GM21619 (cell line): Measurements from ENCODE around the gene PRKRA.
"Not testable (repeated sequence)": the region's sequence is repeated elsewhere in the genome, so short reads cannot be mapped to it uniquely, and the experiment has no call there.

Experiments used
- ATAC-seq: cut with Tn5 transposase; IDR thresholded peaks from one replicate; pipeline ENCODE4 v1.9.1; 2021; ENCODE audit not compliant: unreplicated experiment

PRKRA gene

DNA sequence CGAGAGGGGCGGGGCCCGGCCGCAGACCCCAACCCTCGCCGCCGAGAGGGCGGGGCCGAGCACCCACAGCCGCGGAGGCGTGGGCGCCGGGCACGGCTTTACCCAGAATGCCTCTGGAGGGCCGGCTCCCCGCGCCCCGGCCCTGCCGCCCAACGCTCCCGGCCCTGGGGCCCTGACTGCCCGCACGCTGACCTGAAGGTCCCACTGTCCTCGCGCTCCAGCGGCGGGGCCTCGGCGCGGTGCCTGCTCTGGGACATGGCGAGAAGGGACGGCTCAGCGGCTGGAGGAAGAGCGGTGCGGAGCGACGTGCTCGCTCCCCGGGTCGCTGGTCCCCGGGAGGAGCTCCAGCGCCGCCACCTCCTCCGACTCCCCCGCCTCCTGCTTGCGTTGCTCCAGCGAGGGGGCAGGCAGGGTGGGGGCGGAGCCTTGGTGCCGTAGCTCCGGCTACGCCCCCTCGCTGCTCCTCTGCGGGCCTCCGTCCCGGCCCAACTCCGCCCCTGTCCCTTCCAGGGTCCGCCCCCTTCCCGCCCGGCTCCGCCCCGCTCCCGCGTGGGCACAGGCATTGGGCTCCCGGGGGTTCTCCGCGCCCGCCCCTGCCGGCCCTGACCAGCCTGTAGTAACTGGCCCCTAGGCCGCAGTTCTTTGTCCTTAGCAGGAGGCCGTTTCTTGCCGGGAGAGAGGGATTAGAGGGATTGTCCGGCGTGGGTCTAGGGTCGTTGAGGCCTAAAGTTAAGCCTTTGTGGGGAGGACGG is at the start of gene PRKRA, which contains the start of gene PJVK:
TSS of gene PRKRA (minus strand) at position 402 of the 752 bp plus-strand sequence. CDS start at position 257, 145 bp downstream.
TSS of gene PJVK (plus strand) at position 605 of the 752 bp plus-strand sequence. CDS start 2,032 bp downstream, outside the sequence.
- peak; percentile 79 for ATAC-seq

DNA sequence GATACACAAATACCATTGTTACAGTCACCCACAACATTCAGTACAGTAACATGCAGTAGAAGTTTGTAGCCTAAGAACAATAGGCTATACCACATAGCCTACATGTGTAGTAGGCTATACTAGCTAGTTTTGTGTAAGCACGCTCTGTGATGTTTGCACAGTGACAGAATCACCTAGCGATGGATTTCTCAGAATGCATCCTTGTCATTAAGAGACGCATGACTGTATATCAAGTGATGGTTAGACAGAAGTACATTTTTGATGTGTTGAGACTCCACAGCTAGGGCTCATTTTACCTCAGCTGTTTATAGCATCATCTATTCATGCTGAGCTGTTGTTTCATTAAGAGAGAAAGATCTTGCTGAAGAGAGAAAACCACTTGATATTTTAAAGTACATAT is 48.7 kb upstream of the PRKRA start:
- no peak for ATAC-seq

DNA sequence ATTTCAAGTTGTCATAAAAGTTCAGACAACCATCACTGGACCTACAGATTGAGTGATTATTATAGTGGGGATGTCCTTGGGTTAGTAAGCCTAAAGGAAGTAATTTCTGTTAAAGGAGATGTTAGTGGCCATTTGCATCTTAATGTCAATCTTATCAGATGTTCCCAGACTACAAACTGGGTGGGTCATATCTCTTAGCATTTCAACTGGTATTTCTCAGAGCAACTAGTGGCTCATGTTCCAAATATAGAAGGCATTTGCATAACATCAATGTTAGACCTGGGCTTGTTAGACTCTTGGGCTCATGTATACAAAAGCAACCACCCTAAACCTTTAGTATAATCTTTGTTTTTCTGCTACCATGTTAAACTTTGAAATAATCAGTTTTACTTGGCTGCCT is 47.2 kb upstream of the PRKRA start:
- ATAC-seq, result peak; percentile 47

DNA sequence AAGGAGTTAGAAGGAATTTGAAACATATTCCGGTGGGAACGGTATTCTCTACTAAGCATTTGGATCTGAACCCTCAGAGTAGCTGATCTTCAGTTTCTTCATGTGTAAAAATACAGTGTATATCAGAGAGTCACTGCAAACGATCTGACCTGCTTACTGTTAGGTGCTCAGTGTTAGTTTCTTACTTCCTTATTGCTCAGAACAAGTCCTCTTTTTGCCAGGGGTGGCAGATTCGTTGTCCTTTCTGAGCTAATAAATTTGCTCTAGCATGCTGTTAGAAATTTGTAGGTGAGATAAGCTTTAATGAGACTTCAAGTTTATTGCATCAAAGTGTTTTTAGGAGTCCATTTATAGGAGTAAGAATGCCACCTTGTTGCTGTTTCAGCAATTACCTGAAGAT is 45.1 kb upstream of the PRKRA start:
- ATAC-seq, result no peak

DNA sequence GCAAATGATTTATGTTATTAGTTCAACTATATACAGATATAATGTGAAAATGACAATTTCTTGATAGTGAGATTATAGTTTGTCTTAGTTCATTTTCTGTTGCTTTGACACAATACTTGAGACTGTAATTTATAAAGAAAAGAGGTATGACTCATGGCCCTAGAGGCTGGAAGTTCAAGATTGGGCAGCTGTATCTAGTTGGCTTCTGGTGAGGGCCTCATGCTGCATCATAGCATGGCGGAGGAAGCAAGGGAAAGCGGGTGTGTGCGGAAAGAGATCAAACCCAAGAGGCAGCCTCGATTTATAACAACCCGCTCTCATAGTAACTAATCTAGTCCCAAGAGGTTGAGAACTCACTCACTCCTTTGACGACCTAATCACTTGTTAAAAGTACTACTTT is 40.6 kb upstream of the PRKRA start:
- ATAC-seq, result no peak

DNA sequence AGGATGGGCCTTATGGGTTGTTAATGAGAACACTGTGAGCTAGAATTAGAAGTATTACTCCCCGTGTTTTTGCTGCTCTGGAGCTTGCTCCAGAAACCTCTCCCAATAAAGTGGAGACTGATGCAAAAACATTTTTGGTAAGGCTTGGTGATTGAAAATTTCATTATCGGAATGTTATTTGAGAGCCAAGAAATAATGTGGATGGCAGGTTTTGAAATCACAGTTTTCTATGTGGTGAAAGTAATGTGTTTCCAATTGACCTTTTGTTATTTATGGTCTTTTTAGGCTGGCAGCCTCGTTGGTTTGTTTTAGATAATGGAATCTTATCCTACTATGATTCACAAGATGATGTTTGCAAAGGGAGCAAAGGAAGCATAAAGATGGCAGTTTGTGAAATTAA is 34.4 kb upstream of the PRKRA start:
- no peak for ATAC-seq

DNA sequence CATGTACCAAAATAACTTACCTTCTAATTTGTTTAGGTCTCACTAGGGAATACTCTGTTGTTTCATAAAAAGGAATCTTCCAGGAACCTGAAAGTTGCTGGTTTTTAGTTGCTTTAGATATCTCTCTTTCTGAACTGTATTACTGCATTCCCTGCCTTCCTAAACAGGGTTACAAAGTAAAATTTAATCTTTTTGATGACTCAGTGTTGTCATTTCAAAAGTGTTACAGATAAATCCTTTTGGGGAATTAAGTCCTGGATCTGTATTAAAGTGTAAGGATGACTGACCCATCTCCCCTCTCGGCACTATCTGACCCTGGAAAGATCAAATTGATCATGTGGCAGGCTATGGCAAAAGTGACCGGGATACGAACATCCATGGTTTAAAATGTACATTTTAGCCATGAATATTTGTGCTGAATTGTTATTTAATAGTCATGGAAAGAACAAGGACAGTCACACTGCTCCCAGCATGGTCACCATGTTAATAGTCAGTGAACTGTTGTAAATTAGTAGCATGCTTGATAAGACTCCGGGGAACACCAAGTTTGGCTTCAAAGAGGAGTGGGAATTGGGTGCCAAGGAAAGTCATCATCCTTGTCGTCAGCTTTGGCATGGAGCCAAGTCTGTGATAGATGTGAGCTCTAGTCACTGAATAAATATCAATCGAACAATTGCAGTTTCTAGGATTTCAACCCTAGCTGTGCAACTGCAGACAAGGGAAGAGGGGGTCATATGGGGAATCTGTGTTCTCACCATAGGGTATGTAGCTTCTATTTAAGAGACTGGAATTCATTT is 33.5 kb upstream of the PRKRA start:
- ATAC-seq, result no peak

DNA sequence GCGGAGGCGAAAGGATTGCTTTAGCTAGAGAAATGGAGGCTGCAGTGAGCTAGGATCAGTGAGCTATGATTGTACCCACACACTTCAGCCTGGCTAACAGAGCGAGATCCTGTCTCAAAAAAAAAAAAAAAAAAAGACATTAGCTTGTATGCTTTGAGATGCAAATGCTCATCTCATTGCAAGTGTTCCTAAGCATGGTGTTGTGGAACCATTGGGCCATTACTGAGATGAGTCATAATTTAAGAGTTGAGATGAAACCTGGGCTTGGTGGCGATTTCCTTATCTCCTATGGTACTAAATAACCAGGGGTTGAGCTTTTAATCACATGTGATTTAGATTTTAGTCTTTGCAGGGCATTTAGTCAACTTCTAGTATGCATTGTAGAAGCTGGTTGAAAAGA is 31.5 kb upstream of the PRKRA start:
- ATAC-seq, result peak; percentile 31

DNA sequence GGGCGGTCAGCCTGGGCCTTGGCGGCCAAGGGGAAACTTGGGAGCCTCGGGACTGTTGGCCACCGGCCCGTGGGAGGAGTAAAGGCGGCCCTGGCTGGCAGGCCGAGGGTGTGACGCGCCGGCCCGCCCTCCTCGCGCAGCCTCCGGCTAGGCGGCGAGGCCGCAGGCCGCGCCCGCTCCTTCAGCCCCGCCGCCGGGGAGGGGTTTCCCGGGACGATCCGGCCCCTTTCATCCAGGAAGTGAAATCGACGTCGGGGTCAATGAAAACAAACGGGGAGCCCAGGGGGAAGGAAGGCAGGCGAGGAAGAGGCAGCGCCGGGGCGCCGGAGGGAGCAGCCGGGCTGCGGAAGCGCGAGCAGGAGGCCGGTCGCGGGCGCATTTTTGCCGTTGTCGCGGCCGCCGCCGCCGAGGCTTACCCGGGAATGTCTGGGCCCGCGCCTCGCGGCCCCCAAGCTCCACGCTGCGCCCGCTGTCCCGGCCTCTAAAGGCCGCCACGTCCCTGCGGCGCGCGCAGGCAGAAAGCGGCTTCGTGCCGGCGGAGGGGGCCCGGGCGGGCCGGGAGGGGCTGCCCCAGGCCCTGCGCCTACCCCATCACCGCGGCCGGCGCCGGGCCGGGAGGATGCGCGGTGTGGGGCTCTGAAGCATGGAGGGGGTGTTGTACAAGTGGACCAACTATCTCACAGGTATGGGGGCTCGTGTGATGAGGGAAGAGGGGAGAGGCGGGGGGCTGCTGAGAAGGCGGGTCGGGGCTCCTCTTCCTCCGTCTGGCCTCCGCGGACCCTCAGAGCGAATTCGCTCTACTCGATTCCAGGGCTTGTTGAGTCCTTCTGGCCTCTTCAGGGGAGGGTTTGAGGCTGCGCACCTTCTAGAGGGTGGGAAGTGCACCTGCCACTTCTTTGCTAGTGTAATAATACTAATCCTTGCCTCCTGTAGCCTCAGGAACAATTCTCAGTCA is 29.5 kb upstream of the PRKRA start, which contains the start of gene PLEKHA3:
TSS of gene PLEKHA3 (plus strand) at position 231 of the 955 bp plus-strand sequence. CDS start at position 644, 413 bp downstream.
- peak; percentile 61 for ATAC-seq

DNA sequence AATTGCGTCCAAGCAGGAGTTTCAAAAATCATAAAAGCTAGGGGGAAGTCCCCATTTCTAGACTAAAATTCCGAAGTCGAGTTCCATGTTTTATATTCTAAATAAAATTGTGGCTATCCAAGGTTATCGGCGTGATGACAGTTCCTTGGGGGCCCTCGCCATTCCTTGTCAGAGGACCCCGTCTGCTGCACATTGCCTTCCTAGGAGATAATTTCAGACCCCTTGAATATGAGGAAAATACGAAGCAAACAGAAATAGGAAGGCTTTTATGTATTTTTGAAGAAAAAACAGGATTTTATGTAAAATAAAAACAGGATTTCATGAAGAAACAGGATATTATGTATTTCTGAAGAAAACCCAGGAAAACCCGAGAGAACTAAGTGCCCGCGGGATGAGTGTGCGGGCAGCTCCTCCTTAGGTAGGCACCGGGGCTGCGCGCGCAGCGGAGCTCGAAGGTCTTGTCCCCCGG is 28.8 kb upstream of the PRKRA start:
- no peak for ATAC-seq

DNA sequence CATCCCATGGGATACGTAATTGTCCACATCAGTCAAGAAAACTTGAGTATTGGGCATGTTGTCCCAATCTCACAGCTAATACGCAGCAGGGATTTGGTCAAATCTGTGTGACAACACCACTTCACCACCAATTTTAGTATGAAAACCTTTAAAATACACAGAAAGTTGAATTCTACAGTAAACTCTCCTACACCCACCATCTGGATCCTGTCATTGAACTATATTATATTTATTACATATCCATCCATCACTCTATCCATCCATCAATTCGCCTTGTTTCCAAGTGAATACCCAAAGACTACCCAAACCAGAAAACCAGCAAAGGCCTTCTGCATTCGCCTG is 28.3 kb upstream of the PRKRA start:
- no peak for ATAC-seq

DNA sequence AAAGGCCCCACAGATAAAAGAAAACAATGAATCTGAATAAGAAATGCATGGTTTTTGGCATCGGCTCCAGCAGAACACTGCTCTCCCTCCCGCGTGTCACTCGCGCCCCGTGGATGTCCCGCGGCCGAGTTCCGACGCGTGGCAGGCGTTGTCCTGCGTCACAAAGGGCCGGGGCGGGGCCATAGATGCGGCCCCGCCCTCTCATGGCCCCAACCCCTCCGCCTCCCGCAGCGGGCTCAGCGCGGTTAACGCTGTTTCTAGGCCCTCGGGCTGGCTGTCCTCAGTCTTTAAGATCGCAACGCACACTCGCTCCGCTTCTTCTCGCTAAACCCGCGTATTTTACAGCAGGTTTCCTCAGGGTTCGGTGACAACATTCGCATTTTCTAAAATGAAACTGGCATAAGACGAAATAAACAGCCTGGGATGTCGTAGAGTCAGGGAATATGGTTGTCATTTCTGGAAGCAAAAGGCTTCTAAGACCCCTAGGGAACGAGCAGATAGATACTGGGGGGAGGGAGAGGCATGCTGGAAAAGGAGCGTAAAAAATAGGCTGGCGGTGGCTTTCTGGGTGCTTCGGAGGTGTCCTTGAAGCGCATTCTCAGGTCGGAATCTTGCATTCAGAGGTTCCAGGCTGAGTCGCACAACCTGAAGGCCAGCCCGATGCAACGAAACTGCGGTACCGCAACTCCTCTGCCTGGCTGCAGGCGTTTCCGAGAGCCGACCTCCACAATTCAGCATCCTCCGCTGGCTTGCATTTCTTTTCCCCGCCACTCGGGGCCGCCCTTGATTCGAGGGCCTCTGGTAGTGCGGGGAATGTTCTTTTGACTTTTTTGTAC is 27.7 kb upstream of the PRKRA start, which contains the start of gene FKBP7:
TSS of gene FKBP7 (minus strand) at position 162 of the 836 bp plus-strand sequence. CDS start at position 61, 101 bp downstream.
- peak; percentile 35 for ATAC-seq

DNA sequence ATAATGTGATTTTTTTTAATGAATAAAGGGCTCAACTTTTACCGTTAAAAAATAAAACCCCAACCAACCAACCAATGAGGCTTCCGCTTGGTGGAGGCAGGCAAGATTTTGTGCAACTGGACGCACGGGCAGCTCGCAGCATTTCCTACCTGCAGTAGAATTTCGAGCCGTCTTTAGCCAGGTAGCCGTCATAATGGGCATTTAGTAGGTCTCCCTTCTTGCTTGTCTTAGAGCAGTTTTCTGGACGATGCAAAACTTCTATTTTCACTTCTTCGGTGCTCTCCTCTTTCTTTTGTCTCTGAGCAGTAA is 27.1 kb upstream of the PRKRA start:
- peak; percentile 1 for ATAC-seq

DNA sequence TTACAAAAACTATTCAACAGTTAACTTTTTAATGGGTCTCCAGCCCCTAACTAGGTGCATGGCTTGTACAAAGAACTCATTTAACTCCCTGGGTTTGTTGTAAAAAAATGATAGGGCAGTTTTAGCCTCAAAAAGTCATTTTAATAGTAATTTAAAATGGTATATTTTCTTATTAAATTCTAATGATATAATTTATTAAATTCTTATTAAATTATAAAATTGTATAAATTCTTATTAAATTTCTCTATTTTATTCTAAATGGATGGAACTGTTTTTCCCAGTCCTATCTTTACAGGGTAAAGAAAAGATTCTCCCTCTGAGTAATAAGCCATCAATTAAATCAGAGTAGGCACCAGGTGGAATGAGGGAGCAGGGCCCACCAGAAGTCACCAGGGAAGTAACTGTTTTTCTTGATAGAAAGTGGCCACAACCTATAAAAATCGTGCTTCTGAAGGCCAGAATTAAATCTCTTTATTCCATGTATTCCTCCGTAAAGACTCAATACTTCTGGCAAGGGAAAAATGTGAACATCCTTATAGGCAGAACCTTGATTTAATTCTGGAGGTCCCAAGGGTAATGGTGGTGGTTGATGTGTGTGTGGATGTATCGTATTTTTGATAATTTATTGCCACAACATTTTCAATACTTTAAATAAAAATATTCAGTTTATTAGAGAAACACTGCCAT is 26.6 kb upstream of the PRKRA start:
- ATAC-seq, result no peak

DNA sequence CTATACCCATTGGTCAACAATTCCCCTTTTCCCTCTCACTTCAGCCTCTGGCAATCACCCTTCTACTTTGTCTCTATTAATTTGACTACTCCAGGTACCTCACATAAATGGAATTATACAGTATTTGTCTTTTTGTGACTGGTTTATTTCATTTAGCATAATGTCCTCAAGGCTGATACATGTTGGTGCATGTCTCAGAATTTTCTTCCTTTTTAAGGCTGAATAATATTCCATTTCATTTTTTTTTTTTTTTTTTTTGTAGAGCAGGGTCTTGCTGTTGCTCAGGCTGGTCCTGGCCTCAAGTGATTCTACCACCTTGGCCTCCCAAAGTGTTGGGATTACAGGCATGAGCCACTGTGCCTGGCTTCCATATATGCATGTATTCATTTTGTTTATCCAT is 25.5 kb upstream of the PRKRA start:
- ATAC-seq, result no peak

DNA sequence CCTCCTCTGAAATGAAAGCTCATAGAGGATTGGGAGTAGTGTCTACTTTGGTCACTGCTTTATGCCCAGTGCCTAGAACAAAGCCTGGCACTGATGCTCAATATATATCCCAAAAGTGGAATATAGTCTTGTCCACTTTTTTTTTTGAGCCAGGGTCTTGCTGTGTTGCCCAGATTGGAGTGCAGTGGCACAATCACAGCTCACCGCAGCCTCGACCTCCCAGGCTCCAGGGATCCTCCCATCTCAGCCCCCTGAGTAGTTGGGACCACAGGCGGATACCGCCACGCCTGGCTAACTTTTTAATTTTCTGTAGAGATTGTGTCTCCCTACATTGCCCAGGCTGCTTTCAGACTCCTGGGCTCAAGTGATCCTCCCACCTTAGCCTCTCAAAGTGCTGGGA is 23.6 kb upstream of the PRKRA start:
- no peak for ATAC-seq

DNA sequence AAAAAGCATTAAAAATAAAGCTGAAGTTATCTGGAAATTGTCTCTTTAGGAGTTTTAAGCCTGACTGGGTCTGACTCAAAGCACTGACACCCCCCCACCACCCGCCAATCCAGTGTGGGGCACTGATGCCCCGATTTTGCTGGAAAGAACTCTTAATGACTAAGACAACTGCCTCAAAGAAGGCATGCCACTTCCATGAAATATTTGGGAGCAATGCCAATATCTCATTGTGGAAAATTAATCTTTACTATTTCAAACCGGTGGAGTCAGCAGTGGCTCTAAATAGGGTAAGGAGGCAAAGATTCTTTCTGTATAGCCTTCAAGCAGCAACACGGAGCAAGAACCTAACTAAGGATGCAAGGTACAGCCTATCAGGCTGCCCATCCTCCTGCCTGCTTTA is 23.0 kb upstream of the PRKRA start:
- no peak for ATAC-seq

DNA sequence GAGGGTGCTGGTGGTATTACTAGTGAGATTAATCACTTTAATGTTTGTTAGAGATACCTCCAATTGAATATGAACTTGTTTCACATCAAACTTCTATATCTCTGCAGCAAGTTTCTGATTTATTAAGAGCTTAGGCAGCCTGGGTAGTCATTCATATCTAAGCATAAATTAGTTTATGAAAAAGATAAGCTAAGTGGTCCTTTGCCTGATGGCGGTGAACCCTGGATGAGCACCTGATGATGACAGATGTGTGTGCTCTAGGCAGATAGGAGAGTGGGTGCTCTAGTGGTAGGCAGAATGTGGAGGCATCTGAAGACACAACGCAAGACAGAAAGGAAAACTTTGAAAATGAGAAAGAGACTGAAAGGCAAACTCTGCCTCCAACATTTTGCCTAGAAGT is 22.4 kb upstream of the PRKRA start:
- ATAC-seq, result no peak

DNA sequence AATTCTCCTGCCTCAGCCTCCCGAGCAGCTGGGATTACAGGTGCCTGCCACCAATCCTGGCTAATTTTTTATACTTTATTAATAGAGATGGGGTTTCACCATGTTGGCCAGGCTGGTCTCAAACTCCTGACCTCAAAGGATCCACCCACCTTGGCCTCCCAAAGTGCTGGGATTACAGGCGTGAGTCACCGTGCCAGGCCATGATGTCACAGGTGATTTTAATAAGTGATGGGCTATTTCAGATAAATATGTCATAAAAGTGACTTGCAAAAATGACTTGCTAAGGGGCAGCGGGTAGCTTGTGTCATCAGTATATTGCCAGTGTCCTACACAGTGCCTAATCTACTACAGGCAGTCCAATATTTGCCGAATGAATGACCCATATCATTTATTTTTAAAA is 20.3 kb upstream of the PRKRA start:
- ATAC-seq, result not testable (repeated sequence)
